B cell (primary cell): ENCODE results near the gene ACTR8.

Source experiments
- EZH2 ChIP-seq: IDR thresholded peaks from 2 replicates; pipeline ENCODE4 v1.6.1; 2012; ENCODE audit warnings: borderline replicate concordance, low read depth, mild to moderate bottlenecking, moderate library complexity, low read length; ENCODE audit not compliant: insufficient read depth, poor library complexity, severe bottlenecking
- TF ChIP-seq, protein P1 (sequence below): fragments of 200-600 bp; IDR thresholded peaks from one replicate; pipeline ENCODE4 v1.8.0; 2022; ENCODE audit warnings: antibody characterized with exemption, mild to moderate bottlenecking

DNA sequence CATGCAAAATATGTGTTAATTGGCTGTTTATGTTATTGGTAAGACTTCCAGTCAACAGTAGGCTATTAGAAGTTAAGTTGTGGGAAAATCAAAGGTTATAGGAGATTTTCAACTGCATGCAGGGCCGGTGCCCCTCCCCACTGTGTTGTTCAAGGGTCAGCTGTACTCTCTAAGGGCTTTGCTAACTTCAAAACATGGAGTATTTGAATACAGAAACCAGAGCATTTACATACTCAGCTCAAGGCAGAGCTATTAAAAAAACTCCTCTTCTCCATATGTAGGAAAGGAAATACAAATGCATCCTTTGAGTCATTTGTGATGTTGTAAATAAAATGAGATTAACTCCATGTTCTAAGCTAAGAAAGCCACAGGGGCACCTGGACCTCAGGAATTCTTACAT lies 18.8 kb downstream of the ACTR8 start:
- TF ChIP-seq, protein P1, sequence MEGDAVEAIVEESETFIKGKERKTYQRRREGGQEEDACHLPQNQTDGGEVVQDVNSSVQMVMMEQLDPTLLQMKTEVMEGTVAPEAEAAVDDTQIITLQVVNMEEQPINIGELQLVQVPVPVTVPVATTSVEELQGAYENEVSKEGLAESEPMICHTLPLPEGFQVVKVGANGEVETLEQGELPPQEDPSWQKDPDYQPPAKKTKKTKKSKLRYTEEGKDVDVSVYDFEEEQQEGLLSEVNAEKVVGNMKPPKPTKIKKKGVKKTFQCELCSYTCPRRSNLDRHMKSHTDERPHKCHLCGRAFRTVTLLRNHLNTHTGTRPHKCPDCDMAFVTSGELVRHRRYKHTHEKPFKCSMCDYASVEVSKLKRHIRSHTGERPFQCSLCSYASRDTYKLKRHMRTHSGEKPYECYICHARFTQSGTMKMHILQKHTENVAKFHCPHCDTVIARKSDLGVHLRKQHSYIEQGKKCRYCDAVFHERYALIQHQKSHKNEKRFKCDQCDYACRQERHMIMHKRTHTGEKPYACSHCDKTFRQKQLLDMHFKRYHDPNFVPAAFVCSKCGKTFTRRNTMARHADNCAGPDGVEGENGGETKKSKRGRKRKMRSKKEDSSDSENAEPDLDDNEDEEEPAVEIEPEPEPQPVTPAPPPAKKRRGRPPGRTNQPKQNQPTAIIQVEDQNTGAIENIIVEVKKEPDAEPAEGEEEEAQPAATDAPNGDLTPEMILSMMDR: no peak
- TF ChIP-seq EZH2: no peak
